Measurements from ENCODE around the gene TTLL13.

The TTLL13 gene

DNA sequence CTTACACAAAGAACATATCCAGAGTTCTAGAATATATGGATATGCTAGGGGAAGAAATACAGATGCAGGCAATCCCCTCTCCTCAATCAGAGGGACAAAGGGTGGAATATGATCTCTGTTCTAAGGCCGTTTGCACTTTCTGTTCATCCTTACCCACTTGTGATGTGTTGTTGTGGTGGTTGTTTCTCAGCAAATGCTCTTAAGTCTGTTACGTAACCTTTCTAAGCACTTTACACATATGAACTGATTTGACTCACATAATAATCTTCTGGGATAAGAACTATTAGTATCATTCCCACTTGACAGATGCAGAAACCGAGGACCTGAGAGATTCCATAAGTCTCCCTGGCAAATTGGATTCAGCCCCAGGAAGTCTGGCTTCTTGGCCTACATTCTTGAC lies 56.6 kb downstream of the TTLL13 start:
- DNase-seq (ENCODE audit: low read depth in 2 of 2): no peak
- TF ChIP-seq, protein P1, sequence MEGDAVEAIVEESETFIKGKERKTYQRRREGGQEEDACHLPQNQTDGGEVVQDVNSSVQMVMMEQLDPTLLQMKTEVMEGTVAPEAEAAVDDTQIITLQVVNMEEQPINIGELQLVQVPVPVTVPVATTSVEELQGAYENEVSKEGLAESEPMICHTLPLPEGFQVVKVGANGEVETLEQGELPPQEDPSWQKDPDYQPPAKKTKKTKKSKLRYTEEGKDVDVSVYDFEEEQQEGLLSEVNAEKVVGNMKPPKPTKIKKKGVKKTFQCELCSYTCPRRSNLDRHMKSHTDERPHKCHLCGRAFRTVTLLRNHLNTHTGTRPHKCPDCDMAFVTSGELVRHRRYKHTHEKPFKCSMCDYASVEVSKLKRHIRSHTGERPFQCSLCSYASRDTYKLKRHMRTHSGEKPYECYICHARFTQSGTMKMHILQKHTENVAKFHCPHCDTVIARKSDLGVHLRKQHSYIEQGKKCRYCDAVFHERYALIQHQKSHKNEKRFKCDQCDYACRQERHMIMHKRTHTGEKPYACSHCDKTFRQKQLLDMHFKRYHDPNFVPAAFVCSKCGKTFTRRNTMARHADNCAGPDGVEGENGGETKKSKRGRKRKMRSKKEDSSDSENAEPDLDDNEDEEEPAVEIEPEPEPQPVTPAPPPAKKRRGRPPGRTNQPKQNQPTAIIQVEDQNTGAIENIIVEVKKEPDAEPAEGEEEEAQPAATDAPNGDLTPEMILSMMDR (IDR thresholded peaks at IDR 0.05; ENCODE audit: low read depth, low read length): no peak
- no peak overlapping the region for H3K4me3 ChIP-seq (replicated peaks in 1 of 2; ENCODE audit: low read depth in 2 of 2, low read length in 2 of 2)

DNA sequence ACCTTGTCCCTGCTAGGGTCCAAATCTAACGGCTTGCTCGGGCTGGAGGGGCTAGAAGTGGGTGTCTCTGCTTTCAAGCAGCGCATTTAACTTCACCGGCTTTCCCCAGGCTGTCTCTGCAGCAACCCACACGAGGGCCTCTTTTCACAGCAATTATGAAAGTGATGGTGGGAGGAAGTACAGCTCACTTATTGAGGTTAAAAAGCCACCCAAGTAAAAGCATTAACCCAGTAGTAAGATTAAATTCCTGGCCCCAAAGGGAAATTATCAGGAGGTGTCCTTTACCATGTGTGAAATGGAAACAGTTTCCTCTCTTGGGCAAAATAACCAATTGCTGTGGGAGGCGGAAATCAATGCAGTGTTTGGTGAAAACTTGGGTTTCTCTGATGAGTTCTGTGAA lies 57.2 kb downstream of the TTLL13 start:
- no peak for DNase-seq (ENCODE audit: low read depth in 2 of 2)
- no peak overlapping the region for H3K4me3 ChIP-seq (replicated peaks in 1 of 2; ENCODE audit: low read depth in 2 of 2, low read length in 2 of 2)
- TF ChIP-seq, protein P1 (IDR thresholded peaks at IDR 0.05; ENCODE audit: low read depth, low read length): no peak

DNA sequence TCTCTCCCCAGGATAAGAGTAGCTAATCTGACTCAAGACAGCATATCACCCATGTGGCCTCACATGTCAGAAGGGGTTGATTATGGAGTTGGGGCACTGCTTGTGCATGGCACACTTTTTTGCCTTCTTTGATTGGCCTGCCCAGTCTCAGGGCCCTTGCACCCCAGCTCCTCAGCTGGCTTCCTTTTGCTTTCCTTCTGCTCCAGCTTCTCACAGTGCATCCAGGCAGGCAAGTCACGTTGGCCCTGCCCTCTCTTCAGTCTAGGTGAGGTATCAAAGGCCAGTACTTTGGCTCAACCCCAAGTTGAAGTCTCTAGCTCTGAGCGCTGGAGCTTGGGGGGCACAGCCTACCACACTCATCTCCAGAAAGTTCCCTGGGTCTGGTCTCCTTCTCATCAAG lies 58.3 kb downstream of the TTLL13 start:
- TF ChIP-seq, protein P1 (IDR thresholded peaks at IDR 0.05; ENCODE audit: low read depth, low read length): no peak
- DNase-seq (ENCODE audit: low read depth in 2 of 2): no peak

DNA sequence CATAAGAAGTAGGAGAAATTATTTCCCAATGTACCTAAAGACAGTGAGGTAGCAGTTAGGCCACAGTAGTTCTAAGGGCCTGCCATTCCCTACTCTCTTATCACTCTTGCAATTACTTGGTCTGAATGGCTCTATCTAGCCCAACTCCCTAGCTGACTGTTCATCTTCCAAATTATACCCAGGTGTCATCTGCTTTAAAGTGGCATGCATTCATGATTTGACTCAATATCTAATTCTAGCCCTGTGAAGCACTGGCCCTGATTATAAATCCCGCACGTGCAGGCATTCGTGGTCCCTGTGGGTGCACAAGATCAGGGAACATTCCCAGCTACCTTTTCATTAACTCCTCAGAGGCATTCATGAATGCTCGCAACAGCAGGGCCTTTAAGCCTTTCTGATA lies 59.7 kb downstream of the TTLL13 start:
- TF ChIP-seq, protein P1 (IDR thresholded peaks at IDR 0.05; ENCODE audit: low read depth, low read length): no peak
- H3K4me3 ChIP-seq (replicated peaks in 1 of 2; ENCODE audit: low read depth in 2 of 2, low read length in 2 of 2): no peak overlapping the region

More for the DNA sequence above, 58.3 kb downstream of the TTLL13 start:
- no peak overlapping the region for H3K4me3 ChIP-seq (replicated peaks in 1 of 2; ENCODE audit: low read depth in 2 of 2, low read length in 2 of 2)

More for the DNA sequence above, 59.7 kb downstream of the TTLL13 start:
- DNase-seq (ENCODE audit: low read depth in 2 of 2): no peak
